Transverse colon (tissue), 4 donors: ENCODE measurements around the gene PAOX. TPM values are rescaled to one million over a fixed set of nuclear protein-coding genes. Genes with fewer than 3 reads are reported as not detected.

Experiments used
- DNase-seq: peaks from one replicate; pipeline ENCODE4 v3.0.0-alpha.2; 2019
- H3K27ac ChIP-seq, 4 donors: fragments of 200-600 bp; sonication (generic); 2 replicates each; pipeline ENCODE4 v1.5.1; 2016 to 2018; ENCODE audit warnings: inconsistent platforms in 4 of 4
- H3K27me3 ChIP-seq: fragments of 200-600 bp; sonication (generic); 2 replicates; pipeline ENCODE4 v1.5.1; 2017; ENCODE audit warnings: inconsistent platforms
- H3K36me3 ChIP-seq, 4 donors: fragments of 200-600 bp; sonication (generic); 2 replicates each; pipeline ENCODE4 v1.5.1; 2017 to 2019; ENCODE audit warnings: inconsistent platforms in 4 of 4
- H3K4me1 ChIP-seq, 4 donors: fragments of 200-600 bp; sonication (generic); 2 replicates each; pipeline ENCODE4 v1.5.1; 2017 to 2020; ENCODE audit warnings: inconsistent platforms in 4 of 4
- H3K4me3 ChIP-seq, 4 donors: fragments of 200-600 bp; sonication (generic); 1 replicate in 1 of 4; 2 replicates in 3 of 4; pipeline versions ENCODE4 v1.5.1 to v1.6.1; 2017 to 2019; ENCODE audit warnings: inconsistent platforms in 4 of 4
- H3K9me3 ChIP-seq, 2 donors: fragments of 200-600 bp; sonication (generic); 2 replicates each; pipeline ENCODE4 v1.5.1; 2017 to 2019; ENCODE audit warnings: inconsistent platforms in 2 of 2
- EP300 ChIP-seq: sonication (generic); formaldehyde crosslinking; IDR thresholded peaks from one replicate; pipeline ENCODE4 v1.6.1; 2017; ENCODE audit warnings: antibody characterized with exemption, low read depth
- POLR2A ChIP-seq: fragments of 450-650 bp; IDR thresholded peaks from one replicate; pipeline ENCODE4 v1.6.1; 2016; ENCODE audit warnings: antibody characterized with exemption, mild to moderate bottlenecking, moderate library complexity
- POLR2AphosphoS5 ChIP-seq, 3 donors: sonication (generic); formaldehyde crosslinking; IDR thresholded peaks; one replicate each; pipeline ENCODE4 v1.6.1; 2016; ENCODE audit warnings: antibody characterized with exemption in 3 of 3
- WGBS, 2 donors: methylation state at CpG; one replicate each; pipeline ENCODE4 v1.1.5; 2018; ENCODE audit warnings: low coverage in 1 of 2; 5-methylcytosine and 5-hydroxymethylcytosine counted together
- in situ Hi-C, 4 donors: fragments of 200-750 bp; cut with MboI; loops; one replicate each; pipeline versions ENCODE4 v1.15.0 to v1.15.1; 2017; ENCODE audit warnings: low sequenced_read_pairs in 3 of 4, low pct_ligation_motif_present in 1 of 4, low pct_unique_long_range_greater_than_20kb in 1 of 4
- intact Hi-C: fragments of 100-400 bp; cut with DNase I; formaldehyde crosslinking; loops from one replicate; pipeline ENCODE4 v1.15.1; 2023; ENCODE audit warnings: low total_unique reads
- total RNA-seq, 4 donors: library from RNA; depleted of rRNA; stranded (reverse); fragments of >200 nt; gene quantifications; one replicate each; pipeline ENCODE4 v1.1.0, GENCODE V29; 2016
- TF ChIP-seq, protein P1 (sequence below), 5 experiments: fragments of 200-600 bp in 3 of 5; fragments of 450-650 bp in 2 of 5; sonication (generic) in 3 of 5; IDR thresholded peaks; 1 replicate in 2 of 5; 2 replicates in 3 of 5; pipeline ENCODE4 v1.5.1; 2016 to 2017; ENCODE audit warnings: antibody characterized with exemption in 5 of 5, inconsistent platforms in 3 of 5, mild to moderate bottlenecking in 2 of 5, moderate library complexity in 1 of 5

The PAOX gene
- total RNA-seq, 4 donors from 2014 or later: 11.3 to 32.4 (median 17.1) TPM

DNA sequence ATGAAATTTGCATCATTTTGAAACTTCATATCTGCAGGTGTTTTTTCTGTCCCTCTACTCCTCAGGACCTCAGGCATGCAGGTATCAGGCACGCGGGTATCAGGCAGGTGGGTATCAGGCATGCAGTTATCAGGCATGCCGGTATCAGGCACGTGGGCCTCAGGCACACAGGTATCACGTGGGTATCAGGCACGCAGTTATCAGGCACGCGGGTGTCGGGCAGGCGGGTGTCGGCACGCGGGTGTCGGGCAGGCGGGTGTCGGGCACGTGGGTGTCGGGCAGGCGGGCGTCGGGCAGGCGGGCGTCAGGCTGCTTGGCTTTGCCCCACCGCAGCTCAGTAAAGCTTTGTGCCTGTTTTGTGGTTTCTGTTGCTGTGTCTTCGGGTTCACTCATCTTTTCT, 36.7 kb downstream of the PAOX start:
- intact Hi-C loops (no loop called here), in situ Hi-C loops (no loop called here)
- Histone ChIP-seq H3K4me1 (no peaks in the 10 kb centered on the region), H3K4me3 (no peak overlapping the region), H3K9me3 (peaks cover 21% of the 10 kb centered on the region in 2 donors), H3K27me3 (no peaks in the 10 kb centered on the region), H3K27ac (no peak overlapping the region), H3K36me3 (peaks cover 0 to 35% (median 16%) of the 10 kb centered on the region in 4 donors)
- 80 to 96% methylated on average over 3 to 25 of the region's 25 CpGs for WGBS, 2 donors
- TF ChIP-seq POLR2AphosphoS5 (IDR thresholded peaks at IDR 0.05): no peak
- no peak for TF ChIP-seq EP300
- no peak for TF ChIP-seq POLR2A
- TF ChIP-seq, protein P1, sequence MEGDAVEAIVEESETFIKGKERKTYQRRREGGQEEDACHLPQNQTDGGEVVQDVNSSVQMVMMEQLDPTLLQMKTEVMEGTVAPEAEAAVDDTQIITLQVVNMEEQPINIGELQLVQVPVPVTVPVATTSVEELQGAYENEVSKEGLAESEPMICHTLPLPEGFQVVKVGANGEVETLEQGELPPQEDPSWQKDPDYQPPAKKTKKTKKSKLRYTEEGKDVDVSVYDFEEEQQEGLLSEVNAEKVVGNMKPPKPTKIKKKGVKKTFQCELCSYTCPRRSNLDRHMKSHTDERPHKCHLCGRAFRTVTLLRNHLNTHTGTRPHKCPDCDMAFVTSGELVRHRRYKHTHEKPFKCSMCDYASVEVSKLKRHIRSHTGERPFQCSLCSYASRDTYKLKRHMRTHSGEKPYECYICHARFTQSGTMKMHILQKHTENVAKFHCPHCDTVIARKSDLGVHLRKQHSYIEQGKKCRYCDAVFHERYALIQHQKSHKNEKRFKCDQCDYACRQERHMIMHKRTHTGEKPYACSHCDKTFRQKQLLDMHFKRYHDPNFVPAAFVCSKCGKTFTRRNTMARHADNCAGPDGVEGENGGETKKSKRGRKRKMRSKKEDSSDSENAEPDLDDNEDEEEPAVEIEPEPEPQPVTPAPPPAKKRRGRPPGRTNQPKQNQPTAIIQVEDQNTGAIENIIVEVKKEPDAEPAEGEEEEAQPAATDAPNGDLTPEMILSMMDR (IDR thresholded peaks at IDR 0.05): no peak
- no peak for DNase-seq

DNA sequence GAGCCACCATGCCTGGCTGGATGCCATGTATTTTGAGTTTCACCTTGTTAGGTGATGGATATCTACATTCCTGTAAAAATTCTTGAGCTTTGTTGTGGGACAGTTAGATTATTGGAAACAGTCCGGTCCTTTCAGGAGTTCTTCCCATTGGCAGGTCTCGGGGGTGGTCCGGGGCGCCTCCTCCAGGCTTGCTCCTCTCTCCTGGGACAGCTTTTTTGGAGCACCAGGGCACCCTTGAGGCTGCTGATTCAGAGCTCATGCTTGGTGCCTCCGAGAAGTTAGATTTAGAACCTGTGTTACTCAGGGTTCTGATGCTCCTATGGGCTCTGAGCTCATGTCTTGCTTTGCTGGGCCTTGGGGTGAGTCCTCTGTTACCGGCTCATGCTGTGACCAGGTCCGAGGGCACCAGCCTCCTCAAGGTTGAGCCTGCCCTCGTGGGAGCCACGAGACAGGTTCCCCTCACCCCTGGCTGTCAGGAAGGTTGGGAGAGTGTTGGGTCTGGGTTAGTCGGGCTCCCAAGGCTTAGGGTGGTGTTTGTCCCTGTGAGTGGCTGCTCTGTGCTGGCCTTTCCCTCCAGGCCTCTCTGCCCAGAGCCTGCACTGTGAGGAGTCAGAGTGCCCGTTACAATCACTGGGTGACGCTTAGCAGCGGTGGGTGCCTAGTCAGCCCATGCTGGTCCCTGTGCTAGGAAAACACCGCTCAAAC, 39.4 kb downstream of the PAOX start:
- Histone ChIP-seq H3K9me3 (no peaks in the 10 kb centered on the region), H3K36me3 (peaks cover 0 to 8% (median 3%) of the 10 kb centered on the region in 4 donors), H3K27me3 (peaks cover 14% of the 10 kb centered on the region), H3K27ac (no peak overlapping the region), H3K4me3 (no peak overlapping the region), H3K4me1 (peaks cover 0 to 6% (median 3%) of the 10 kb centered on the region in 4 donors)
- intact Hi-C loops: no loop called here
- WGBS, 2 donors: 95 to 96% methylated on average over 4 to 14 of the region's 14 CpGs
- TF ChIP-seq POLR2AphosphoS5 (IDR thresholded peaks at IDR 0.05) (no peak), EP300 (no peak)
- DNase-seq: no peak
- in situ Hi-C loops: no loop called here

DNA sequence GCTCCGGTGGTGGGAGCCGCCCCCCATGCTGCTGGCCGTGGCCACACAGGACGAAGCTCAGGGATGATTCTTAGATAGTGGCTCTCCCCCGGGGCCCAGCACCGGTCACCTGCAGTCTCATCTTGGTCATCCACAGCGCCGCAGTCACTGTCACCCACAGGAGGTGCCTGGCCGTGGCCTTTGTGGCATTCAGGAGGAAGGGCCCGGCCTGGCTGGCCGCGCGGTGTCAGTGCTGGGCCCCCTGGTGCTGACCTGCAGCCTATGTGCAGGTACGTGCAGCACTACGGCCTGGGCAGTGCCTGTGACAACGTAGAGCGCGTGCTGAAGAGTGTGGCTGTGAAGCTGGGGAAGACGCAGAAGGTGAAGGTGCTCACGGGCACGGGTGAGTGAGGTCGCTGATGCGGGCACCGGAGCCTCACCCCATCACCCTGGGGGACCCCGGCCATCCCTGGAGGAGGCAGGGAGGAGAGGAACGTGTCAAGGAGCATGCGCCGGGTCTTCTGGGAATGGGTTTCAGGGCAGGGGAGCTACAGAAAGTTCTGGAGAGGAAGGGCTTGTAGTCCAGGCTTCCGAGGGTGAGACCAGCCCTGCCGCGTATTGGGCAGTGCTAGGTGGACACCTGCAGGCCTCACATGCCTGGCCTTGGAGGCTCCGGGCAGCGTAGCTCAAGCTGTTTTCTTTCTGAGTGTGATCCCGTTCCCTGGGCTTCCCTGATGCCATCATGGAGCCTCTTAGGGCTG, 40.3 kb downstream of the PAOX start:
- 94% methylated on average over 22 of the region's 34 CpGs; no CpG with 5 or more reads in 1 of the 2 donors for WGBS, 2 donors
- Histone ChIP-seq H3K27ac (no peak overlapping the region), H3K9me3 (no peaks in the 10 kb centered on the region), H3K27me3 (peaks cover 17% of the 10 kb centered on the region), H3K36me3 (peaks cover 0 to 6% (median 2%) of the 10 kb centered on the region in 4 donors), H3K4me1 (peaks cover 0 to 8% (median 3%) of the 10 kb centered on the region in 4 donors), H3K4me3 (no peak overlapping the region)
- no peak for DNase-seq
- in situ Hi-C loops: no loop called here
- intact Hi-C loops: no loop called here
- TF ChIP-seq POLR2AphosphoS5 (IDR thresholded peaks at IDR 0.05) (no peak), POLR2A (no peak), EP300 (no peak)
- TF ChIP-seq, protein P1 (IDR thresholded peaks at IDR 0.05): no peak

DNA sequence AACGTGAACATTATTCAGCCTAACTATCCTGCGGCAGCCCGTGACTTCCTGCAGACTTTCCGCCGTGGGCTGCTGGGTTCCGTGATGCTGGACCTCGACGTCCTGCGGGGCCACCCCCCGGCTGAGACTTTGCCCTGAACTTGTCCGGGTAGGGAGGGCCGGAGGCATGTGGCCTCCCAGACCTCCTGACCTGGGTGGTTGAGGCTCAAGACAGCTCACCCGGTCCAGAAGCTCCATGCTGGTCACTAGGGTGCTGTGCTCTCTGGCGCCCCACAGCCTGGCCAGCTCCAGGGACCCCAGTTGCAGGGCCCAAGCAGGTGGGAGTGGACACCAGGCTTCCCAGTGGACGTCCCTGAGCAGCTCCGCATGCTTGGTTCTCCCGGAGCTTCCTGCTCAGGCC, 41.0 kb downstream of the PAOX start:
- Histone ChIP-seq H3K27ac (no peak overlapping the region), H3K4me1 (peaks cover 0 to 8% (median 3%) of the 10 kb centered on the region in 4 donors), H3K4me3 (no peak overlapping the region), H3K36me3 (peaks cover 0 to 6% (median 2%) of the 10 kb centered on the region in 4 donors), H3K27me3 (peaks cover 17% of the 10 kb centered on the region), H3K9me3 (no peaks in the 10 kb centered on the region)
- 92 to 96% methylated on average over 5 to 17 of the region's 17 CpGs for WGBS, 2 donors
- no peak for DNase-seq
- in situ Hi-C loops (no loop called here), intact Hi-C loops (no loop called here)
- TF ChIP-seq POLR2A: no peak

DNA sequence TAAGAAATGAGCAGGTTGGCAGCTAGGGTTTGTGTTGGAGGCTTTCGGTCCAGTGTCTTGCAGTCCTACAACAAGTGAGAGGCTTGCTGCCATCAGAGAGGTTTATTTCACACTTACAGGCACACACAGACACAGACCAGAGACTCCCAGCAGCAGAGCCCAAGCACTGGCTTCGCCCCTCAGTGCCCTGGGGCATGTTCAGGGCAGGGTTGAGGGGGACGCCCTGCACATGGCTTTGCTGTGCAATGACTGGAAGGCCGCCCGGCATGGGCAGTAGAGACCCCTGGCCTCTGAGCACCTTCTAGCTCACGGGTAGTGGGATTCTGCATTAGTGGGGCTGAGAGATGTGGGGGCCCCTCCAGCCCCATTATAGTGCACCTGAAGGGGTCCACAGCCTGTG, 41.5 kb downstream of the PAOX start:
- Histone ChIP-seq H3K9me3 (no peaks in the 10 kb centered on the region), H3K36me3 (peaks cover 0 to 3% (median under 1%) of the 10 kb centered on the region in 4 donors), H3K4me3 (no peak overlapping the region), H3K27me3 (peaks cover 17% of the 10 kb centered on the region), H3K27ac (no peak overlapping the region), H3K4me1 (peaks cover 0 to 8% (median 3%) of the 10 kb centered on the region in 4 donors)
- WGBS, 2 donors: 100% methylated on average over 5 of the region's 6 CpGs; no CpG with 5 or more reads in 1 of the 2 donors
- intact Hi-C loops: no loop called here
- no peak for DNase-seq
- in situ Hi-C loops: no loop called here
- no peak for TF ChIP-seq EP300
- TF ChIP-seq, protein P1 (IDR thresholded peaks at IDR 0.05): no peak
- no peak for TF ChIP-seq POLR2A
- TF ChIP-seq POLR2AphosphoS5 (IDR thresholded peaks at IDR 0.05): no peak
